A549 (cell line): Measurements from ENCODE around the gene GLT1D1. TPM values are rescaled to one million over a fixed set of nuclear protein-coding genes. Genes with fewer than 3 reads are reported as not detected.

ENCODE experiments used
- ATAC-seq, 2 experiments: fragments of 200-7000 bp in 1 of 2; fragments of >200 bp in 1 of 2; cut with Nextera tagmentation in 1 of 2; cut with Tn5 transposase in 1 of 2; 3 replicates each; pipeline versions ENCODE4 v1.8.0 to v1.9.1; 2018 to 2020; ENCODE audit warnings: mild to moderate bottlenecking in 1 of 2, moderate library complexity in 1 of 2
- CTCF ChIA-PET: fragments of 300-600 bp; sonication (Branson Sonifier 250); formaldehyde crosslinking; extraction: SDS; loops from one replicate; lab custom pipeline; 2021; ENCODE audit warnings: antibody characterized with exemption, inconsistent platforms; lab: Yijun Ruan, JAX
- POLR2A ChIA-PET: fragments of 350-600 bp; formaldehyde crosslinking; extraction: SDS; loops from one replicate; lab custom pipeline; 2021; ENCODE audit warnings: antibody characterized with exemption, inconsistent platforms; lab: Yijun Ruan, JAX
- DNase-seq, 2 experiments: peaks; one replicate each; pipeline versions ENCODE4 v3.0.0 to v3.0.0-alpha.2; 2011 to 2016; ENCODE audit warnings: low read depth in 1 of 2, low spot score in 1 of 2
- FAIRE-seq: peaks from 2 replicates; lab custom pipeline; 2011; peaks lifted over from hg19 to GRCh38; lab: Jason Lieb, UNC
- H3K27ac ChIP-seq, 2 experiments: fragments of >200 bp; sonication (Bioruptor Twin); formaldehyde crosslinking; 3 replicates each; pipeline ENCODE4 v1.5.1; 2016 to 2017
- H3K4me1 ChIP-seq: fragments of >200 bp; sonication (Bioruptor Twin); formaldehyde crosslinking; 3 replicates; pipeline ENCODE4 v1.6.1; 2016
- H3K4me2 ChIP-seq: fragments of >200 bp; sonication (Bioruptor Twin); formaldehyde crosslinking; 3 replicates; pipeline ENCODE4 v1.6.1; 2016
- H3K4me3 ChIP-seq: fragments of >200 bp; sonication (Bioruptor Twin); formaldehyde crosslinking; 3 replicates; pipeline ENCODE4 v1.5.1; 2016
- H3K9me3 ChIP-seq: fragments of >200 bp; sonication (Bioruptor Twin); formaldehyde crosslinking; 3 replicates; pipeline ENCODE4 v1.6.1; 2016
- CHD4 ChIP-seq: fragments of 200-600 bp; sonication (generic); IDR thresholded peaks from 2 replicates; pipeline ENCODE4 v1.6.1; 2016; ENCODE audit warnings: antibody characterized with exemption, mild to moderate bottlenecking, borderline replicate concordance
- HDAC2 ChIP-seq: fragments of 200-600 bp; sonication (generic); IDR thresholded peaks from 2 replicates; pipeline ENCODE4 v1.6.1; 2016
- HEYL ChIP-seq: fragments of 250-450 bp; sonication (Bioruptor Pico); IDR thresholded peaks from 2 replicates; pipeline ENCODE4 v1.8.0; 2021; ENCODE audit warnings: mild to moderate bottlenecking, moderate library complexity
- HOXA7 ChIP-seq: fragments of 250-450 bp; sonication (Bioruptor Pico); IDR thresholded peaks from 2 replicates; pipeline ENCODE4 v1.5.0; 2020; ENCODE audit warnings: mild to moderate bottlenecking, moderate library complexity
- HOXB5 ChIP-seq: fragments of 250-450 bp; sonication (Bioruptor Pico); IDR thresholded peaks from 2 replicates; pipeline ENCODE4 v1.5.0; 2020; ENCODE audit warnings: mild to moderate bottlenecking, moderate library complexity
- KDM1A ChIP-seq: fragments of 200-600 bp; sonication (generic); IDR thresholded peaks from 2 replicates; pipeline ENCODE4 v1.6.1; 2016; ENCODE audit warnings: low read depth, mild to moderate bottlenecking
- PHF8 ChIP-seq: fragments of 200-600 bp; sonication (generic); IDR thresholded peaks from 2 replicates; pipeline ENCODE4 v1.6.1; 2016; ENCODE audit warnings: low read depth, mild to moderate bottlenecking, antibody characterized with exemption, moderate library complexity, borderline replicate concordance
- RAD21 ChIP-seq, 2 experiments: fragments of >200 bp in 1 of 2; sonication (Bioruptor Twin) in 1 of 2; formaldehyde crosslinking in 1 of 2; IDR thresholded peaks in 1 of 2; conservative IDR thresholded peaks in 1 of 2; 2 replicates in 1 of 2; 3 replicates in 1 of 2; pipeline ENCODE4 v1.6.1; 2012 to 2018; ENCODE audit warnings: inconsistent platforms in 1 of 2
- RFX5 ChIP-seq: fragments of 450-650 bp; IDR thresholded peaks from 2 replicates; pipeline ENCODE4 v1.7.1; 2014; ENCODE audit warnings: antibody characterized with exemption, mild to moderate bottlenecking, moderate library complexity
- SREBF2 ChIP-seq: fragments of 450-650 bp; IDR thresholded peaks from 2 replicates; pipeline ENCODE4 v1.6.1; 2014; ENCODE audit warnings: mild to moderate bottlenecking, moderate library complexity
- ZFP36 ChIP-seq: fragments of 450-650 bp; IDR thresholded peaks from 2 replicates; pipeline ENCODE4 v1.6.1; 2014; ENCODE audit warnings: borderline replicate concordance; ENCODE audit not compliant: partially characterized antibody
- ZSCAN20 ChIP-seq: fragments of 250-450 bp; sonication (Bioruptor Pico); IDR thresholded peaks from 2 replicates; pipeline ENCODE4 v1.8.0; 2022; ENCODE audit warnings: mild to moderate bottlenecking, moderate library complexity
- WGBS: methylation state at CpG from one replicate; pipeline ENCODE4 v1.1.6; 2017; ENCODE audit errors: missing lambda C conversion rate; 5-methylcytosine and 5-hydroxymethylcytosine counted together
- polyA plus RNA-seq, 4 experiments: library from polyadenylated mRNA; depleted of rRNA in 3 of 4; stranded (reverse); fragments of >200 nt; fragmentation: RNase III in 1 of 4; extraction: RNeasy Plus Mini Kit Qiagen cat#74134 plus additional on column Dnase treatment in 1 of 4; gene quantifications; 2 replicates in 3 of 4; 3 replicates in 1 of 4; pipeline ENCODE4 v1.2.3, GENCODE V29; 2011 to 2017
- TF ChIP-seq, protein P1 (sequence below): IDR thresholded peaks from 2 replicates; pipeline ENCODE4 v1.6.1; 2012
- TF ChIP-seq, protein P2 (sequence below): fragments of >200 bp; sonication (Bioruptor Twin); formaldehyde crosslinking; IDR thresholded peaks from 3 replicates; pipeline ENCODE4 v1.5.1; 2016
- TF ChIP-seq, protein P3 (sequence below): IDR thresholded peaks from 2 replicates; pipeline ENCODE4 v1.6.1; 2012
- TF ChIP-seq, protein P4 (sequence below): fragments of >200 bp; sonication (Bioruptor Twin); formaldehyde crosslinking; IDR thresholded peaks from 3 replicates; pipeline ENCODE4 v1.6.1; 2016

Gene GLT1D1
- polyA plus RNA-seq, 2 of the 4 experiments (the other 2 are of a cell fraction): not detected

DNA sequence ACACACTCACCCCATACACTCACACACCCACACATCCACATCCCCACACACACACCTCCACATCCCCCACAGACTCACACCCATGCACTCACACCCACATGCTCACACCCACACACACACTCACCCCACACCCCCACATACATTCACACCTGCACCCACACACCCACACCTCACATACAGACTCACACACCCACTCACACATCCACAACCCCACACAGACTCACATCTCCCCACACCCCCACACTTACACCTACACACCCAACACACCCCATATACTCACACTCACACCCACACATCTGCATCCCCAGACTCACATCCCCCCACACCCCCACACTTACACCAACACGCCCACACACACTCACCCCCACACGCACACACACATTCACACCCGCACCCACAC lies 171.8 kb downstream of the GLT1D1 start:
- DNase-seq (no peak), FAIRE-seq (no peak), ATAC-seq (no peak)
- CTCF ChIA-PET: no interaction called here
- Histone ChIP-seq H3K4me2 (no peak overlapping the region), H3K9me3 (0 out of 3 replicates have a peak, but pooled peaks cover 2% of the 10 kb centered on the region), H3K4me3 (no peak overlapping the region), H3K27ac (no peak overlapping the region), H3K4me1 (no peaks in the 10 kb centered on the region)
- no peak for TF ChIP-seq HOXB5 (CRISPR knock-in tag)
- POLR2A ChIA-PET: no interaction called here
- 54% methylated on average over 3 of the region's 3 CpGs for whole genome bisulfite sequencing

DNA sequence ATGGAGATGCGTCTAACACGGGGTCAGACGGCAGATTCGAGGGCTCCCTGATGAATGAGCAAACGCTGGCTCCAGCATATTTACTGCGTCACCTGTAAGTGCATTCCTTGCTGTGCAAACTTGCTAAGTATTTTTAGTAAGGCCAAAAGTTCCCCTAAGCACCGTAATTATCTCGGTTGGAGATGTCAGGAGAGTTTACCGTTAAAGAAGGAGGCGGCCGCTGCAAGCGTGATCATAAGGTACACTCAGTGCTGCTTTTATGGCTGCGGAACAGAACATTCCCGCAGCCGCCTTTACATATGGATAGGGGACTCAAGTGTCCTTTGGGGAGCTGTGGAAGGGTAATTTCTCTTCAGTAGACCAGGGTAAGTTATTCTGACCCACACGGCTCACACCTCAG lies 175.6 kb downstream of the GLT1D1 start:
- Histone ChIP-seq H3K27ac (no peak overlapping the region), H3K4me1 (no peaks in the 10 kb centered on the region), H3K9me3 (0 out of 3 replicates have a peak, but pooled peaks cover 2% of the 10 kb centered on the region), H3K4me2 (no peak overlapping the region), H3K4me3 (no peak overlapping the region)
- FAIRE-seq (no peak), ATAC-seq (no peak), DNase-seq (no peak)
- ChIA-PET POLR2A (no interaction called here), CTCF (no interaction called here)
- 3% methylated on average over 16 of the region's 16 CpGs for WGBS
- no peak for TF ChIP-seq CHD4
- TF ChIP-seq, protein P1, sequence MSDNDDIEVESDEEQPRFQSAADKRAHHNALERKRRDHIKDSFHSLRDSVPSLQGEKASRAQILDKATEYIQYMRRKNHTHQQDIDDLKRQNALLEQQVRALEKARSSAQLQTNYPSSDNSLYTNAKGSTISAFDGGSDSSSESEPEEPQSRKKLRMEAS: no peak
- TF ChIP-seq, protein P2, sequence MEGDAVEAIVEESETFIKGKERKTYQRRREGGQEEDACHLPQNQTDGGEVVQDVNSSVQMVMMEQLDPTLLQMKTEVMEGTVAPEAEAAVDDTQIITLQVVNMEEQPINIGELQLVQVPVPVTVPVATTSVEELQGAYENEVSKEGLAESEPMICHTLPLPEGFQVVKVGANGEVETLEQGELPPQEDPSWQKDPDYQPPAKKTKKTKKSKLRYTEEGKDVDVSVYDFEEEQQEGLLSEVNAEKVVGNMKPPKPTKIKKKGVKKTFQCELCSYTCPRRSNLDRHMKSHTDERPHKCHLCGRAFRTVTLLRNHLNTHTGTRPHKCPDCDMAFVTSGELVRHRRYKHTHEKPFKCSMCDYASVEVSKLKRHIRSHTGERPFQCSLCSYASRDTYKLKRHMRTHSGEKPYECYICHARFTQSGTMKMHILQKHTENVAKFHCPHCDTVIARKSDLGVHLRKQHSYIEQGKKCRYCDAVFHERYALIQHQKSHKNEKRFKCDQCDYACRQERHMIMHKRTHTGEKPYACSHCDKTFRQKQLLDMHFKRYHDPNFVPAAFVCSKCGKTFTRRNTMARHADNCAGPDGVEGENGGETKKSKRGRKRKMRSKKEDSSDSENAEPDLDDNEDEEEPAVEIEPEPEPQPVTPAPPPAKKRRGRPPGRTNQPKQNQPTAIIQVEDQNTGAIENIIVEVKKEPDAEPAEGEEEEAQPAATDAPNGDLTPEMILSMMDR: no peak
- no peak for TF ChIP-seq HDAC2
- no peak for TF ChIP-seq SREBF2
- no peak for TF ChIP-seq ZFP36
- TF ChIP-seq RAD21 (conservative IDR thresholded peaks at IDR 0.05 in 1 of 2, IDR thresholded peaks at IDR 0.05 in 1 of 2): no peak
- TF ChIP-seq, protein P3, sequence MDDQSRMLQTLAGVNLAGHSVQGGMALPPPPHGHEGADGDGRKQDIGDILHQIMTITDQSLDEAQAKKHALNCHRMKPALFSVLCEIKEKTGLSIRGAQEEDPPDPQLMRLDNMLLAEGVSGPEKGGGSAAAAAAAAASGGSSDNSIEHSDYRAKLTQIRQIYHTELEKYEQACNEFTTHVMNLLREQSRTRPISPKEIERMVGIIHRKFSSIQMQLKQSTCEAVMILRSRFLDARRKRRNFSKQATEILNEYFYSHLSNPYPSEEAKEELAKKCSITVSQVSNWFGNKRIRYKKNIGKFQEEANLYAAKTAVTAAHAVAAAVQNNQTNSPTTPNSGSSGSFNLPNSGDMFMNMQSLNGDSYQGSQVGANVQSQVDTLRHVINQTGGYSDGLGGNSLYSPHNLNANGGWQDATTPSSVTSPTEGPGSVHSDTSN: no peak
- no peak for TF ChIP-seq ZSCAN20 (CRISPR knock-in tag)
- TF ChIP-seq, protein P4, sequence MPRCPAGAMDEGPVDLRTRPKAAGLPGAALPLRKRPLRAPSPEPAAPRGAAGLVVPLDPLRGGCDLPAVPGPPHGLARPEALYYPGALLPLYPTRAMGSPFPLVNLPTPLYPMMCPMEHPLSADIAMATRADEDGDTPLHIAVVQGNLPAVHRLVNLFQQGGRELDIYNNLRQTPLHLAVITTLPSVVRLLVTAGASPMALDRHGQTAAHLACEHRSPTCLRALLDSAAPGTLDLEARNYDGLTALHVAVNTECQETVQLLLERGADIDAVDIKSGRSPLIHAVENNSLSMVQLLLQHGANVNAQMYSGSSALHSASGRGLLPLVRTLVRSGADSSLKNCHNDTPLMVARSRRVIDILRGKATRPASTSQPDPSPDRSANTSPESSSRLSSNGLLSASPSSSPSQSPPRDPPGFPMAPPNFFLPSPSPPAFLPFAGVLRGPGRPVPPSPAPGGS: no peak
- TF ChIP-seq HEYL (CRISPR knock-in tag): no peak
- TF ChIP-seq HOXA7: no peak
- no peak for TF ChIP-seq KDM1A
- TF ChIP-seq PHF8: no peak
- no peak for TF ChIP-seq RFX5

Other genes starting within 250 kb of the GLT1D1 start
- gene SLC15A4, start 29.5 kb upstream of the GLT1D1 start, polyA plus RNA-seq (2011; rRNA removed): 37.8 and 40.0 TPM in 2 replicates
- gene SLC15A4, start 29.5 kb upstream of the GLT1D1 start, polyA plus RNA-seq (2017; fragmentation: RNase III; extraction: RNeasy Plus Mini Kit Qiagen cat#74134 plus additional on column Dnase treatment): 21.2 to 21.9 TPM (median 21.6 TPM) in 3 replicates